Measurements from ENCODE around the gene ADAM15.
A peak's percentile ranks its signal among the peaks of the same experiment; 100 is the strongest.

ADAM15 gene

GRCh38 chr1:155012776-155013602 lies 38.1 kb upstream of the ADAM15 start:
- DNase-seq = no peak

GRCh38 chr1:155013632-155014031 lies 37.5 kb upstream of the ADAM15 start:
- no peak for DNase-seq

- no peak for DNase-seq
Observed at GRCh38 chr1:155014709-155015508, 36.2 kb upstream of the ADAM15 start.

GRCh38 chr1:155015527-155016230 lies 35.4 kb upstream of the ADAM15 start:
- DNase-seq = no peak

- no peak for DNase-seq
Observed at GRCh38 chr1:155016231-155016831, 34.8 kb upstream of the ADAM15 start.

GRCh38 chr1:155017041-155017945 lies 33.8 kb upstream of the ADAM15 start:
- peak; percentile 17 for DNase-seq

GRCh38 chr1:155017946-155018316 lies 33.2 kb upstream of the ADAM15 start:
- DNase-seq = no peak

GRCh38 chr1:155018617-155019348 lies 32.3 kb upstream of the ADAM15 start:
- no peak for DNase-seq

GRCh38 chr1:155019377-155020245 lies 31.5 kb upstream of the ADAM15 start:
- DNase-seq = no peak

GRCh38 chr1:155022136-155022926 lies 28.8 kb upstream of the ADAM15 start:
- DNase-seq = no peak

GRCh38 chr1:155022927-155023236 lies 28.2 kb upstream of the ADAM15 start:
- DNase-seq = peak; percentile 47

GRCh38 chr1:155023627-155024026 lies 27.5 kb upstream of the ADAM15 start:
- no peak for DNase-seq

- no peak for DNase-seq
Observed at GRCh38 chr1:155024315-155024714, 26.8 kb upstream of the ADAM15 start.

- DNase-seq = no peak
Observed at GRCh38 chr1:155026154-155026553, 25.0 kb upstream of the ADAM15 start.

GRCh38 chr1:155026588-155026987 lies 24.5 kb upstream of the ADAM15 start:
- DNase-seq = no peak

GRCh38 chr1:155029513-155030242 lies 21.4 kb upstream of the ADAM15 start:
- no peak for DNase-seq

- no peak for DNase-seq
Observed at GRCh38 chr1:155030243-155030795, 20.8 kb upstream of the ADAM15 start.

GRCh38 chr1:155030899-155031298 lies 20.2 kb upstream of the ADAM15 start:
- DNase-seq = no peak

- DNase-seq = no peak
Observed at GRCh38 chr1:155032886-155033285, 18.2 kb upstream of the ADAM15 start.
